ENCODE results near the gene BCAS1. TPM values are rescaled to one million over a fixed set of nuclear protein-coding genes. Genes with fewer than 3 reads are reported as not detected.
"Not testable (repeated sequence)": the region's sequence is repeated elsewhere in the genome, so short reads cannot be mapped to it uniquely, and the experiment has no call there.

The BCAS1 gene
- total RNA-seq, 1 experiment from 2014 or later = 0.17 TPM

GRCh38 chr20:53933232-53933846 is 137.1 kb downstream of the BCAS1 start:
- BruUV-seq (replicated peaks) = no TSS peak
- H3K27ac ChIP-seq (ENCODE audit: low read depth, low read length) = no peak overlapping the region
- H3K9me2 ChIP-seq (ENCODE audit: insufficient read depth) = no peaks in the 10 kb centered on the region
- ChIA-PET RAD21 (ENCODE audit: low non-redundant PET in 1 of 2, low total read pairs in 2 of 2, uncharacterized antibody in 2 of 2, unreplicated experiment in 2 of 2) (no interaction called here), CTCF (no interaction called here), POLR2A (no interaction called here)
- TF ChIP-seq SRF (IDR thresholded peaks at IDR 0.05; ENCODE audit: low read depth) = no peak
- no peak for TF ChIP-seq CBX3 (IDR thresholded peaks at IDR 0.05; ENCODE audit: low read depth)
- no peak for TF ChIP-seq JUND (IDR thresholded peaks at IDR 0.05)
- TF ChIP-seq EZH2 (IDR thresholded peaks at IDR 0.05) = no peak
- TF ChIP-seq MAX (IDR thresholded peaks at IDR 0.05) = no peak
- TF ChIP-seq YY1 (IDR thresholded peaks at IDR 0.05; ENCODE audit: extremely low read depth, insufficient replicate concordance, low read depth, low read length) = no peak
- TF ChIP-seq REST (IDR thresholded peaks at IDR 0.05; ENCODE audit: low read depth) = no peak
- TF ChIP-seq FOSL1 (IDR thresholded peaks at IDR 0.05; ENCODE audit: low read depth) = no peak
- no peak for TF ChIP-seq ZBTB33 (IDR thresholded peaks at IDR 0.05; ENCODE audit: extremely low read depth, insufficient replicate concordance, low read length)
- TF ChIP-seq ELF1 (IDR thresholded peaks at IDR 0.05; ENCODE audit: borderline replicate concordance, low read depth) = no peak
- TF ChIP-seq ZNF274 (IDR thresholded peaks at IDR 0.05; ENCODE audit: low read depth, low read length) = no peak
- TF ChIP-seq CEBPB (IDR thresholded peaks at IDR 0.05; ENCODE audit: low read depth) = no peak
- no peak for TF ChIP-seq POLR2A (IDR thresholded peaks at IDR 0.05; ENCODE audit: borderline replicate concordance, extremely low read depth, insufficient read depth, insufficient read length)
- no peak for TF ChIP-seq ZFX (IDR thresholded peaks at IDR 0.05)
- intact Hi-C loops (cut with micrococcal nuclease) = no loop called here
- no peak overlapping the region for H2AFZ ChIP-seq (ENCODE audit: low read depth, low read length, poor library complexity, severe bottlenecking)
- no peaks in the 10 kb centered on the region for H3K79me2 ChIP-seq (ENCODE audit: insufficient read depth, low read length)
- ATAC-seq = no peak
- H3K4me1 ChIP-seq (ENCODE audit: control insufficient read depth in 1 of 2, insufficient read depth in 2 of 2, low read length in 2 of 2) = peaks cover 0 to 9% of the 10 kb centered on the region in 2 experiments; a peak in 2 of 4 replicates
- H3K9ac ChIP-seq (ENCODE audit: low read length) = no peak overlapping the region
- no peak overlapping the region for H3K4me2 ChIP-seq (ENCODE audit: low read length)
- no peaks in the 10 kb centered on the region for H3K9me3 ChIP-seq (ENCODE audit: control insufficient read depth in 1 of 2, insufficient read depth in 1 of 2, low read depth in 1 of 2, low read length in 2 of 2)
- no peak for DNase-seq (ENCODE audit: low read depth, low spot score)
- H3K27me3 ChIP-seq (ENCODE audit: insufficient read depth, low read length) = no peaks in the 10 kb centered on the region
- no peaks in the 10 kb centered on the region for H3K36me3 ChIP-seq (ENCODE audit: control insufficient read depth in 1 of 2, insufficient read depth in 2 of 2, low read length in 2 of 2)
- H3K4me3 ChIP-seq (replicated peaks in 1 of 2; ENCODE audit: low read depth in 1 of 2, low read length in 2 of 2) = no peak overlapping the region
- no peaks in the 10 kb centered on the region for H4K20me1 ChIP-seq (ENCODE audit: insufficient read depth)

GRCh38 chr20:53932655-53933192 is 137.7 kb downstream of the BCAS1 start:
- H3K27me3 ChIP-seq (ENCODE audit: insufficient read depth, low read length); H3K79me2 ChIP-seq (ENCODE audit: insufficient read depth, low read length); H3K36me3 ChIP-seq (ENCODE audit: control insufficient read depth in 1 of 2, insufficient read depth in 2 of 2, low read length in 2 of 2); H2AFZ ChIP-seq (ENCODE audit: low read depth, low read length, poor library complexity, severe bottlenecking); BruUV-seq (replicated peaks); H3K4me3 ChIP-seq (replicated peaks in 1 of 2; ENCODE audit: low read depth in 1 of 2, low read length in 2 of 2); intact Hi-C loops (cut with micrococcal nuclease); H3K4me2 ChIP-seq (ENCODE audit: low read length); POLR2A ChIA-PET; RAD21 ChIA-PET (ENCODE audit: low non-redundant PET in 1 of 2, low total read pairs in 2 of 2, uncharacterized antibody in 2 of 2, unreplicated experiment in 2 of 2); DNase-seq (ENCODE audit: low read depth, low spot score); ATAC-seq; H3K9me2 ChIP-seq (ENCODE audit: insufficient read depth); H3K9me3 ChIP-seq (ENCODE audit: control insufficient read depth in 1 of 2, insufficient read depth in 1 of 2, low read depth in 1 of 2, low read length in 2 of 2); H4K20me1 ChIP-seq (ENCODE audit: insufficient read depth); H3K9ac ChIP-seq (ENCODE audit: low read length); H3K27ac ChIP-seq (ENCODE audit: low read depth, low read length); H3K4me1 ChIP-seq (ENCODE audit: control insufficient read depth in 1 of 2, insufficient read depth in 2 of 2, low read length in 2 of 2); CTCF ChIA-PET: not testable (repeated sequence)
